Measurements from ENCODE around the gene NECTIN4. TPM values are rescaled to one million over a fixed set of nuclear protein-coding genes. Genes with fewer than 3 reads are reported as not detected.
"Not testable (repeated sequence)": the region's sequence is repeated elsewhere in the genome, so short reads cannot be mapped to it uniquely, and the experiment has no call there.

The NECTIN4 gene
- total and polyA plus RNA-seq, 2 of the 8 experiments (the other 6 are each of a cell fraction or from before 2014, with no cell fraction given) = 0.19 to 0.71 TPM

GRCh38 chr1:161026954-161027353, 62.4 kb downstream of the NECTIN4 start:
- H2BK120ac ChIP-seq (replicated peaks; ENCODE audit: low read depth, low read length); H3K56ac ChIP-seq (replicated peaks; ENCODE audit: insufficient read length, low read depth, low read length); H3K4ac ChIP-seq (replicated peaks; ENCODE audit: insufficient read length, low read depth, low read length); H3K4me3 ChIP-seq (ENCODE audit: extremely low read depth in 1 of 4, insufficient read depth in 2 of 4, low read depth in 3 of 4, low read length in 4 of 4); H2BK5ac ChIP-seq (ENCODE audit: low read depth, low read length); H3K23ac ChIP-seq (ENCODE audit: insufficient read length); H2BK15ac ChIP-seq (ENCODE audit: low read length); H3K27ac ChIP-seq (ENCODE audit: low read depth, low read length); H3K79me2 ChIP-seq (ENCODE audit: control insufficient read depth in 1 of 2, insufficient read depth in 2 of 2, low read length in 2 of 2); H2BK12ac ChIP-seq (ENCODE audit: low read depth, low read length); DNase-seq (ENCODE audit: low read depth in 1 of 2, low spot score in 2 of 2); H2AK5ac ChIP-seq (ENCODE audit: low read depth, low read length); H4K8ac ChIP-seq (ENCODE audit: extremely low read depth, insufficient read depth, low read length); H4K5ac ChIP-seq (ENCODE audit: insufficient read length, low read depth, low read length); H3K4me1 ChIP-seq (replicated peaks in 1 of 4; ENCODE audit: control insufficient read depth in 3 of 4, insufficient read depth in 4 of 4, low read length in 3 of 4); H3K18ac ChIP-seq (ENCODE audit: extremely low read depth, low read length); H3K79me1 ChIP-seq (ENCODE audit: low read depth, low read length); H3K14ac ChIP-seq (ENCODE audit: insufficient read length); H3K9ac ChIP-seq (replicated peaks in 1 of 4; ENCODE audit: extremely low read depth in 1 of 4, low read depth in 3 of 4, low read length in 3 of 4); H2BK20ac ChIP-seq (ENCODE audit: low read length); H3K27me3 ChIP-seq (replicated peaks in 1 of 4; ENCODE audit: control insufficient read depth in 3 of 4, extremely low read depth in 1 of 4, insufficient read depth in 3 of 4, low read length in 3 of 4); H4K20me1 ChIP-seq (replicated peaks in 1 of 2; ENCODE audit: control insufficient read depth in 1 of 2, insufficient read depth in 2 of 2, low read length in 2 of 2); FAIRE-seq; H3K4me2 ChIP-seq (ENCODE audit: insufficient read depth in 1 of 2, low read depth in 2 of 2, low read length in 2 of 2); H3K36me3 ChIP-seq (ENCODE audit: control insufficient read depth in 2 of 4, insufficient read depth in 4 of 4, low read length in 3 of 4); H2AFZ ChIP-seq (ENCODE audit: low read length); H4K91ac ChIP-seq (replicated peaks; ENCODE audit: insufficient read length, low read length); H3K23me2 ChIP-seq (ENCODE audit: low read depth, low read length): not testable (repeated sequence)
- 94% methylated on average over 1 of the region's 1 CpG; no CpG with 5 or more reads in 1 of the 2 experiments for WGBS, 2 experiments (ENCODE audit: extremely low coverage in 1 of 2, insufficient coverage in 1 of 2, insufficient read length in 1 of 2, insufficient replicate concordance in 2 of 2, low coverage in 1 of 2, low lambda C conversion rate in 2 of 2, missing lambda C conversion rate in 1 of 2)
- ChIA-PET POLR2A (ENCODE audit: partially characterized antibody) (interaction anchor here (1.0 to 3.0 kb wide), 4 partner anchors 9 to 21 kb away, joined by 3 to 16 read pairs (median 4); partner anchors contain the start of gene TSTD1), CTCF (ENCODE audit: partially characterized antibody) (interaction anchor here (0.6 to 2.9 kb wide), 6 partner anchors 10 to 400 kb away, joined by 3 to 11 read pairs (median 4); no protein-coding TSS in a partner anchor)
- H3K9me3 ChIP-seq (ENCODE audit: insufficient read depth in 2 of 2, low read depth in 1 of 2, low read length in 1 of 2) = peaks cover 0 to 11% of the 10 kb centered on the region in 2 experiments; a peak in 1 of 4 replicates

- H2BK120ac ChIP-seq (replicated peaks; ENCODE audit: low read depth, low read length); H3K27me3 ChIP-seq (replicated peaks in 1 of 4; ENCODE audit: control insufficient read depth in 3 of 4, extremely low read depth in 1 of 4, insufficient read depth in 3 of 4, low read length in 3 of 4); H3K18ac ChIP-seq (ENCODE audit: extremely low read depth, low read length); H3K36me3 ChIP-seq (ENCODE audit: control insufficient read depth in 2 of 4, insufficient read depth in 4 of 4, low read length in 3 of 4); H3K9me3 ChIP-seq (ENCODE audit: insufficient read depth in 2 of 2, low read depth in 1 of 2, low read length in 1 of 2); H2BK5ac ChIP-seq (ENCODE audit: low read depth, low read length); H3K27ac ChIP-seq (ENCODE audit: low read depth, low read length); H4K91ac ChIP-seq (replicated peaks; ENCODE audit: insufficient read length, low read length); H2AK5ac ChIP-seq (ENCODE audit: low read depth, low read length); DNase-seq (ENCODE audit: low read depth in 1 of 2, low spot score in 2 of 2); H3K23ac ChIP-seq (ENCODE audit: insufficient read length); H2AFZ ChIP-seq (ENCODE audit: low read length); H3K14ac ChIP-seq (ENCODE audit: insufficient read length); H3K56ac ChIP-seq (replicated peaks; ENCODE audit: insufficient read length, low read depth, low read length); H2BK20ac ChIP-seq (ENCODE audit: low read length); FAIRE-seq; H3K4me3 ChIP-seq (ENCODE audit: extremely low read depth in 1 of 4, insufficient read depth in 2 of 4, low read depth in 3 of 4, low read length in 4 of 4); H2BK15ac ChIP-seq (ENCODE audit: low read length); H4K8ac ChIP-seq (ENCODE audit: extremely low read depth, insufficient read depth, low read length); H3K4me2 ChIP-seq (ENCODE audit: insufficient read depth in 1 of 2, low read depth in 2 of 2, low read length in 2 of 2); H4K5ac ChIP-seq (ENCODE audit: insufficient read length, low read depth, low read length); H2BK12ac ChIP-seq (ENCODE audit: low read depth, low read length); H3K79me1 ChIP-seq (ENCODE audit: low read depth, low read length); H3K4ac ChIP-seq (replicated peaks; ENCODE audit: insufficient read length, low read depth, low read length): not testable (repeated sequence)
- 0 out of 7 replicates have a peak overlapping the region, but pooled peaks of 1 of the 4 experiments have one; percentile 4 for H3K9ac ChIP-seq (replicated peaks in 1 of 4; ENCODE audit: extremely low read depth in 1 of 4, low read depth in 3 of 4, low read length in 3 of 4)
- H3K79me2 ChIP-seq (ENCODE audit: control insufficient read depth in 1 of 2, insufficient read depth in 2 of 2, low read length in 2 of 2) = peaks cover 22 to 34% of the 10 kb centered on the region in 2 experiments
- ChIA-PET CTCF (ENCODE audit: partially characterized antibody) (interaction anchor here (0.7 to 3.5 kb wide), 6 partner anchors 11 to 69 kb away, joined by 3 to 26 read pairs (median 4); no protein-coding TSS in a partner anchor), POLR2A (ENCODE audit: partially characterized antibody) (interaction anchor here (0.6 to 3.9 kb wide), 6 partner anchors 13 to 117 kb away, joined by 3 to 50 read pairs (median 10); partner anchors contain the start of genes DEDD and TSTD1)
- H3K23me2 ChIP-seq (ENCODE audit: low read depth, low read length) = peaks cover 11% of the 10 kb centered on the region
- H4K20me1 ChIP-seq (replicated peaks in 1 of 2; ENCODE audit: control insufficient read depth in 1 of 2, insufficient read depth in 2 of 2, low read length in 2 of 2) = peaks cover 6 to 13% of the 10 kb centered on the region in 2 experiments
- H3K4me1 ChIP-seq (replicated peaks in 1 of 4; ENCODE audit: control insufficient read depth in 3 of 4, insufficient read depth in 4 of 4, low read length in 3 of 4) = peaks cover 7 to 15% (median 12%) of the 10 kb centered on the region in 4 experiments
- whole genome bisulfite sequencing, 2 experiments (ENCODE audit: extremely low coverage in 1 of 2, insufficient coverage in 1 of 2, insufficient read length in 1 of 2, insufficient replicate concordance in 2 of 2, low coverage in 1 of 2, low lambda C conversion rate in 2 of 2, missing lambda C conversion rate in 1 of 2) = 84% methylated on average over 10 of the region's 12 CpGs; no CpG with 5 or more reads in 1 of the 2 experiments
Measured at GRCh38 chr1:161022432-161022831, 66.9 kb downstream of the NECTIN4 start.
